PFSK-1 (cell line): ENCODE results near the gene ALDH3B1.

Source experiments
- FOXP2 ChIP-seq: optimal IDR thresholded peaks from 2 replicates; pipeline ENCODE3; 2011; ENCODE audit warnings: borderline replicate concordance, control low read depth, inconsistent platforms; ENCODE audit not compliant: insufficient read depth; ENCODE audit errors: extremely low read length, extremely low read depth
- POLR2AphosphoS5 ChIP-seq: IDR thresholded peaks from 2 replicates; pipeline ENCODE4 v1.6.1; 2012; ENCODE audit warnings: low read depth, mild to moderate bottlenecking, control low read depth, low read length, moderate library complexity
- SIN3A ChIP-seq: IDR thresholded peaks from 2 replicates; pipeline ENCODE4 v1.6.1; 2012; ENCODE audit warnings: mild to moderate bottlenecking, low read length, moderate library complexity, borderline replicate concordance; ENCODE audit not compliant: insufficient read depth
- TAF1 ChIP-seq: IDR thresholded peaks from 2 replicates; pipeline ENCODE4 v1.6.1; 2012; ENCODE audit warnings: low read length, control low read depth, borderline replicate concordance; ENCODE audit not compliant: insufficient read depth
- TF ChIP-seq, protein P1 (sequence below), 2 experiments: IDR thresholded peaks; 2 replicates each; pipeline versions ENCODE4 v1.6.1 to v1.8.0; 2011 to 2012; ENCODE audit warnings: low read depth in 2 of 2, low read length in 2 of 2, control low read depth in 1 of 2, inconsistent platforms in 1 of 2, mild to moderate bottlenecking in 1 of 2, moderate library complexity in 1 of 2; ENCODE audit not compliant: insufficient read depth in 1 of 2

The ALDH3B1 gene

DNA sequence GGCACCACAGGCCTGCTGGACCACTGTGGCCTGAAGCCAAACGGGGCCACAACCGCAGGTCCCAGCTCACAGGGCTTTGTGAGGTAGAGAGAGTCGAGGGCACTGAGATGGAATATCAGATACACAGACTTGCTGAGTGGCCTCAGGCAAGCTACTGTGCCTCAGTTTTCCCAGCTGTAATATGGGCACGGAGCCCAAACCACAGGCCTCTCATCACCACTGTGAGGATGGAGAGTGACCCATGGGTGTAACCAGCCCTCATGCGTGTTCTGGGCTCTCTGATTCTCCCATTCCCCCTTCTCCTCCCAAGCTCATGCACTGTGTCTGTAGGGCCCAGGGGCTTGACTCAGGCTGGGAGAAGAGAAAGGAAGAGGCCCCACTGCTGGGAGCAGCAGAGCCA is 10.4 kb upstream of the ALDH3B1 start:
- TF ChIP-seq SIN3A: no peak
- TF ChIP-seq, protein P1, sequence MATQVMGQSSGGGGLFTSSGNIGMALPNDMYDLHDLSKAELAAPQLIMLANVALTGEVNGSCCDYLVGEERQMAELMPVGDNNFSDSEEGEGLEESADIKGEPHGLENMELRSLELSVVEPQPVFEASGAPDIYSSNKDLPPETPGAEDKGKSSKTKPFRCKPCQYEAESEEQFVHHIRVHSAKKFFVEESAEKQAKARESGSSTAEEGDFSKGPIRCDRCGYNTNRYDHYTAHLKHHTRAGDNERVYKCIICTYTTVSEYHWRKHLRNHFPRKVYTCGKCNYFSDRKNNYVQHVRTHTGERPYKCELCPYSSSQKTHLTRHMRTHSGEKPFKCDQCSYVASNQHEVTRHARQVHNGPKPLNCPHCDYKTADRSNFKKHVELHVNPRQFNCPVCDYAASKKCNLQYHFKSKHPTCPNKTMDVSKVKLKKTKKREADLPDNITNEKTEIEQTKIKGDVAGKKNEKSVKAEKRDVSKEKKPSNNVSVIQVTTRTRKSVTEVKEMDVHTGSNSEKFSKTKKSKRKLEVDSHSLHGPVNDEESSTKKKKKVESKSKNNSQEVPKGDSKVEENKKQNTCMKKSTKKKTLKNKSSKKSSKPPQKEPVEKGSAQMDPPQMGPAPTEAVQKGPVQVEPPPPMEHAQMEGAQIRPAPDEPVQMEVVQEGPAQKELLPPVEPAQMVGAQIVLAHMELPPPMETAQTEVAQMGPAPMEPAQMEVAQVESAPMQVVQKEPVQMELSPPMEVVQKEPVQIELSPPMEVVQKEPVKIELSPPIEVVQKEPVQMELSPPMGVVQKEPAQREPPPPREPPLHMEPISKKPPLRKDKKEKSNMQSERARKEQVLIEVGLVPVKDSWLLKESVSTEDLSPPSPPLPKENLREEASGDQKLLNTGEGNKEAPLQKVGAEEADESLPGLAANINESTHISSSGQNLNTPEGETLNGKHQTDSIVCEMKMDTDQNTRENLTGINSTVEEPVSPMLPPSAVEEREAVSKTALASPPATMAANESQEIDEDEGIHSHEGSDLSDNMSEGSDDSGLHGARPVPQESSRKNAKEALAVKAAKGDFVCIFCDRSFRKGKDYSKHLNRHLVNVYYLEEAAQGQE (IDR thresholded peaks at IDR 0.05; ENCODE audit: insufficient read depth in 1 of 2, low read depth in 2 of 2, low read length in 2 of 2): no peak
- TF ChIP-seq FOXP2: no peak
- TF ChIP-seq TAF1: no peak
- TF ChIP-seq POLR2AphosphoS5: no peak

DNA sequence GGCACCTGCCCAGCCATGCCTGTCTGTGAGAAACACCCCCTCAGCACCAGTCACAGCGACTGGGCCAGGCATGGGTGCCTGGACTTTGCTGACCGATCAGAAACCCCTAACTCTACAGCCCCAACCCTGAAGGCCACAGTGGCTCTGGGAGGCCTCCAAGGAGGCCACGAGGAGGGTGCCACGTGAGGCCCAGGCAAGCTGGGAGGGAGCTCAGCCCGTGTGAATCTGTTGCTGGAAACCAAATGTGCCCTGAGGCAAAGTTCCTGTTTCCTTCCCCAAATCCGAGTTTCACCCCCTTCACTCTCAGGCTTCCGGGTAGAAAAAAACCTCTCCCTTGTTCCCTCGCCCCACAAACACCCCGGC is 7.6 kb upstream of the ALDH3B1 start:
- TF ChIP-seq TAF1 (no peak), POLR2AphosphoS5 (no peak), FOXP2 (no peak), SIN3A (no peak)
- TF ChIP-seq, protein P1 (IDR thresholded peaks at IDR 0.05; ENCODE audit: insufficient read depth in 1 of 2, low read depth in 2 of 2, low read length in 2 of 2): no peak

DNA sequence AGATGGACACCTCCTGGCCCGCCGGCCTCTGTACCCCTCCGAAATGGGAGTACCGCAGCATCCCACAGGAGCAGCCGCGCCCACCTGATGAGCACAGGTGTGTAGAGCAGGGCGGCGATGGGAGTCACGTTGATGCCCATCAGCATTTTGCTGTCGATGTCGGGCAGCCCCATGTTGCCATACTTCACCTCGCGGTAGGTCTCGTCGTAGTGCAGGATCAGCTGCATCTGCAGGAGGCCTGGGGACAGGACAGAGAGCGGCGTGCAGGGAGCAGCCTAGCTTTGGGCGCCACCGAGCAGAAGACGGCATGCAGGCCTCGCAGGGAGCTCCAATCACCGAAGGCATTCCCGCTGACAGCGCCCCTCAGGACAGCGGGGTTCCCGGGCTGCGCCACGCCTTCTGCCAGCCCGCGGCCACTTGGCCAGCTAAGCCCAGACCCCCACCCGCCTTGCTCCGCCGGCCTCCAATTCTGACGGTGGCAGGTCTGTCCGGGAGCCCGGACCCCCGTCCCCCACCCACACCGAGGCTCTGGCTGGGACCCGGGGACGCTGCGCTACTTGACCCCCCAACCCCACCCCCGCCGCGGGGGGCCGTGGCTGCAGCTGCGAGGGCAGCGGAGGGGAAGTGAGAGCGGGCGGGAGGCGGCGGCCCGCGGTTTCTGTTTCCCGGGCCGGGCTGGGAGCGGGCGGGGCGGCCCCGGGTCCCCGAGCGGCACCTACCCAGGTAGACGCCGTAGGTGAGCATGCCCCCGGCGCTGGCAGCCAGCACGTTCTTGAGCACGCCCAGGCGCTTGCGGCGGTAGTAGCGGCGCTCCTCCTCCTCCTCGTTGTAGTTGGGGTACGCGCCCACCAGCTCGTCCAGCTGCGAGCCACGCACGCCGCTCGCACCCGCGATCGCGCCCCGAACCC is 6.9 kb upstream of the ALDH3B1 start:
- no peak for TF ChIP-seq POLR2AphosphoS5
- no peak for TF ChIP-seq FOXP2
- TF ChIP-seq SIN3A: no peak
- no peak for TF ChIP-seq TAF1
- TF ChIP-seq, protein P1 (IDR thresholded peaks at IDR 0.05; ENCODE audit: insufficient read depth in 1 of 2, low read depth in 2 of 2, low read length in 2 of 2): no peak

DNA sequence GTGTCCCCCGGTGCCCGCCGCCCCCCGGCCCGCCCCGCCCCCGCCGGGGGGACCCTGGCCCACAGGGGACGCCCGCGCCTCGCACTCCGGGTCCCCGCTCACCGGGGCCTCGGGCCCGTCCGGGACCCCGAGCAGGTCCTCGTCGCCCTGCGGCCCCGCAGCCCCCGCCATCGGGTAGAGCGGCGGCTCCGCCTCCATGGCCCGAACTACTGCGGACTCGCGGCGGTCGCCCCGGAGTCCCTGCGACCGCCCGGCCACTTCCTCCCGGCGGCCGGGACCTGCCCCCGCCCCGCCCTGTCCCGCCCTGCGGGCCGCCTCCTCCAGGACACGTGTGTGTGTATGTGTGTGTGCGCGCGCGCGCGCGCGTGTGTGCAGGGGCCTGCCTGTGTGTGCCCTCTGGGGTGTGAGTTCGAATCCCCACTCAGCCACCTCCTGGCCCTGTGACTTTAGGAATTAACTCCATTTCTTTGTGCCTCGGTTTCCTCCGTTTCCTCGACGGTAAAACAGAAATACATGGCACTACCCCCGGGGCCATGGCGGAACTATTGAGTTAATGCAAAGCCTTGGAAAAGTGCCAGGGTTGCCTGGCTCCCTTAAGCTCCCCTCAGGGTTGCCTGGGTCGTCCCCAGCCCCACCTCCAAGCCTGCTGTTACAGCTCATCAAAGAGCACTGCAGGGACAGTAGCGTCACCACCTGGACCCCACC is 6.1 kb upstream of the ALDH3B1 start, which contains the start of gene UNC93B1:
Gene UNC93B1, minus strand, starts transcription at position 252 of the 705 bp plus-strand sequence. Its CDS starts 54 bp downstream, at position 198.
- TF ChIP-seq TAF1: no peak
- 0 out of 2 replicates have a peak, but pooled peaks have one; percentile 63 for TF ChIP-seq SIN3A
- peak; percentile 75 for TF ChIP-seq FOXP2
- TF ChIP-seq, protein P1 (IDR thresholded peaks at IDR 0.05; ENCODE audit: insufficient read depth in 1 of 2, low read depth in 2 of 2, low read length in 2 of 2): no peak
